Activated CD4-positive, alpha-beta T cell treated with anti-CD3 and anti-CD28 coated beads, Interleukin-2, Interleukin-4, amounts not matched to agents 100 ng/mL and 50 ng/mL, durations not matched to agents 16 hours and 8 hours (primary cell): ENCODE data around the gene PSMB11.
"Not testable (repeated sequence)": the region's sequence is repeated elsewhere in the genome, so short reads cannot be mapped to it uniquely, and the experiment has no call there.

Experiments
- DNase-seq: peaks from one replicate; pipeline ENCODE4 v3.0.0-alpha.2; 2020; ENCODE audit warnings: low spot score

PSMB11 gene, protein sequence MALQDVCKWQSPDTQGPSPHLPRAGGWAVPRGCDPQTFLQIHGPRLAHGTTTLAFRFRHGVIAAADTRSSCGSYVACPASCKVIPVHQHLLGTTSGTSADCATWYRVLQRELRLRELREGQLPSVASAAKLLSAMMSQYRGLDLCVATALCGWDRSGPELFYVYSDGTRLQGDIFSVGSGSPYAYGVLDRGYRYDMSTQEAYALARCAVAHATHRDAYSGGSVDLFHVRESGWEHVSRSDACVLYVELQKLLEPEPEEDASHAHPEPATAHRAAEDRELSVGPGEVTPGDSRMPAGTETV

DNA sequence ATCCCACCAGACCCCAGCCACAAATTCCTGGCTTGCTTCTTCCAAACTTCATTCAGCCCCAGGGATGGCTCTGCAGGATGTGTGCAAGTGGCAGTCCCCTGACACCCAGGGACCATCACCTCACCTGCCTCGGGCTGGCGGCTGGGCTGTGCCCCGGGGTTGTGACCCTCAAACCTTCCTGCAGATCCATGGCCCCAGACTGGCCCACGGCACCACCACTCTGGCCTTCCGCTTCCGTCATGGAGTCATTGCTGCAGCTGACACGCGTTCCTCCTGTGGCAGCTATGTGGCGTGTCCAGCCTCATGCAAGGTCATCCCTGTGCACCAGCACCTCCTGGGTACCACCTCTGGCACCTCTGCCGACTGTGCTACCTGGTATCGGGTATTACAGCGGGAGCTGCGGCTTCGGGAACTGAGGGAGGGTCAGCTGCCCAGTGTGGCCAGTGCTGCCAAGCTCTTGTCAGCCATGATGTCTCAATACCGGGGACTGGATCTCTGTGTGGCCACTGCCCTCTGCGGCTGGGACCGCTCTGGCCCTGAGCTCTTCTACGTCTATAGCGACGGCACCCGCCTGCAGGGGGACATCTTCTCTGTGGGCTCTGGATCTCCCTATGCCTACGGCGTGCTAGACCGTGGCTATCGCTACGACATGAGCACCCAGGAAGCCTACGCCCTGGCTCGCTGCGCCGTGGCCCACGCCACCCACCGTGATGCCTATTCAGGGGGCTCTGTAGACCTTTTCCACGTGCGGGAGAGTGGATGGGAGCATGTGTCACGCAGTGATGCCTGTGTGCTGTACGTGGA is at the start of gene PSMB11:
Gene PSMB11 (plus strand): TSS at position 51 of the 804 bp plus-strand sequence. CDS start 14 bp downstream, at position 65.
- no peak for DNase-seq

DNA sequence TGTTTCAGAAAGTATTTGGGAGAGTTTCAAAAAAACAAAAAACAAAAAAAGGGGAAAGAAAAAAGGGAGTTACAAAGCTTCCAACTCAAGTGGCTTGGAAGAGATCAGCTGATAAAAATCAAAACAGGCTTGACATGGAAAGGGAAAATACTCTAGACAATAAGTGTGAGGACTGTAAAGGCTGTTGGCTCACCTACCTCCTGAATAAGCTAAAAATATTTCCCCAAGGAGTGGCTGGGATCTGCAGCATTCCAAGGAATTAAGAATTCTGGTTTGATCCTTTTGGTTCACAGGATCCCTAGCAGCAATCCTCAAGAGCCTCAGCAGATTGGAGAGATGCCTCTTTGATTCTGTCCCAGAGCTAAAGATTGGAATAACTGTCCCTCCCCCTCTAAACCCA is 48.5 kb upstream of the PSMB11 start:
- DNase-seq = no peak

DNA sequence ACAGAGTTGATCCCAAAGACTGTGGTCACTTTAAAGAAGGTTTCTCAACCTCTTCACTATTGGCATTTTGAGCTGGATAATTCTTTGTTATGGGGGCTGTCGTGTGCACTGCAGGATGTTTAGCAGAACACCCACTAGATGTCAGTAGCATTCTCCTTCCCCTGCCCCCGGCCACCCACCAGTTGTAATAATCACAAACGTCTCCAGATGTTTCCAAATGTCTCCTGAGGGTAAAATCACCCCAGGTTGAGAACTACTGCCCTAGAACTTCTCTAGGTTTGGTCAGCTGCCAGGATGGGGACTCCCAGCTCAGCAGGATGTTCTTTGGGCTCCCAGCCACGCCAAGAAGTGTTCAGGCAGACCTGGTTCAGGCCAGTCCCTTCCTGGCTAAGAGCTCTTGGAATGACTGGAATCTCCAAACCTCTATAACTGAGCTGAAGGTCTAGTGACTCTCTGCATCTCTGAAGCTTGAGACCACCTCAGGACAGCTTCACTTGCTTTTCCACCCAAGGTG is 47.2 kb upstream of the PSMB11 start:
- DNase-seq = peak; percentile 11

DNA sequence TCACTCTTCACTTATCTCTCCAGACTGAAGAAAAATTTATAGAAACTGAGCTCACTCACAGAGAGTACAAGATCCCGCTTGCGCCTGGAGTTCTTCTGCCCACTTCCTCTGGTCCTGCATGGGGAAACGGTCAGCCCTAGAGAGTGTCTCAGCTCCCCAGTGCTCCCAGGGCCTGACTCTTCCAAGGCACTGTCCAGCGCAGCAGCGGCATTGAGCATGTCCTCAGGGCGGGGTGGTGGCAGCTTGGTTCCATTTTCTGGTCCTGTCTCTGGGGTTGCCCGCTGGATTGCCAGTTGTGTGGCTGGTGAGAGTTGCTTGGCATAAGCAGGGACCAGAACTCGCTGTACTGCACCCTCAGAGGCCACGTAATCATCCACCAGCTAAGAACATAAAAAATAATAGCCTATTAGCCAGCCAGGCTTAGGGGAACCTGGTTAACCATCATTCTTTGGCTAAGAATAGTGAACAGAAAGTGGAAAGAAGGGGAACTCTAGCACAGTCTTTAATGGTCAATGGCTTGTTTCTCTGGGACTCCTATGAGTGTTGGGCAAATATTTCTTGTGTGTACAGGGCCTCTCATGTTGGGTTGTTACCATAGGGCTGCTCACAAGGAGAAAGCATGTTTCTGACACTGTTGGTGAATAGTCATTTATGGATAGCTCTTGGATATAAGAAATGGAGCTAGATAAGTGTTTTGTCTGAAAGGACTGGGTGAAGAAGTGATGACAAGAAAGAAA is 46.0 kb upstream of the PSMB11 start:
- no peak for DNase-seq

DNA sequence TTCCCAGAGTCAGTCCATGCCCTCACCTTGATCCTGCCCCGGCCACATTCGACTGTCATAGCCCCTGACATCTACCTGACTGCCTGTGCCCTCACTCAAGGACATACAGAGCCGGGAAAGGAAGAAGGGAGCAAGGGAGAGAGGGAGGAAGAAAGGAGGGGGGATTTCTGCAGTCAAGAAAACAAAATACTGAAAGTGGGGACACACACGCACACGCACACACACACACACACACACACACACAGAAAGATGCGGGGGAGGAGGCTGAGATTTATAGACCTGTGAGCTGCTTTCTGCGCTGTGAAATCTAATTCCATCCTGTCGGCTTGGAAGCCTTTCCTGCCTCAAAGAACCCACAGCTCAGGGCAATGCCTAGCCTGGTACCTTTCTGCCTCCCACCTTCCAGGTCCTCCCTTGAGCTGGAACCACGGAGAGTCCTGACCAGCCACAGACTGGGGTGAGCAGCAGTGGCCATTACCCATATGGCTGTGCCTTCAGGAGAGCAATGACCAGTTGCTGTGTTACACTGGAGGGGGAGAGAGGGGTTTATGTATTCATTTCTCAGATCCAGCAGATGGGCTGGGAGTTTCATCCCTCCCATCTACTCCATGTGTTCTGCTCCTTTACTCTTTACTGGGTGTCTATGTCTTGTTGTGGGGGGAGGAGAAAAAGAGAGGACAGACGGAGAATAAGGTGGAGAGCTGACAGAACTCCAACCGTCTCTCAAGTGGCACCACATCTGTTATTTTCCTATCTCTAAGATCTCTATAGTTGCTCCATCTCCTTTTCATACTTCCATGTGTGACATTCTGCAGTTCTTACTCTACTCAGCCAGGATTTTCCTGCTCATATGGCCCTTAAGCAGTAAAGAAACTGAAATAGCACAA is 45.0 kb upstream of the PSMB11 start:
- DNase-seq = no peak

DNA sequence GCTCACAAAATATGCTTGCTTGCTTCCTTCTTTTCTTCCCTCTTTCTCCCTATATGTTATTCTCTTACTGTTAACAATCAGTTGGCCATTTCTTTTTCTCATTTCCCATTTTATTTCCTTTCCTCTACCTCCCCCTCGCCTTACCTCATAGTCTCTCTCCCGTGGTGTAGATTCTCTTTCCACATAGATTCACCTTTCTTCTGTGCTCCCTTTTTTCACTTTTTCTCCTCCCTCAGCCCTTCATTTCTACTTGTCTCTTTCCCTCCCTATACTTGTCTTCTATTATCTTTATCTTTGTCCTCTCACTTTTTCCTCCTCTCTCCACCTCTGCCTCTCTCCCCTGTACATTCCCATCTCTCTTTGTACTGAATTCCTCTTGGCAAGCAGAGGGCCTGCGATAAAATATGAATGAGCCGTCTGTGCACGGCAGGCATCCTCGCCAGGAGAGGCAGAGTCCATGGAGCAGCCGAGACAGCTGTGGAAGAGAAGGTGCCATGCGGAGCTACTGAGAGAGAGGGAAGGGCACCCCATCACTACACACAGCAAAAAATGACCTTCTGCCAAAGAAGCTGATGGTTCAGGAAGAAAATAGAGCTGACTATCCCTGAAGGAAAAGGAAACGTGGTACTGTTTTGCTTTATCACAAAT is 44.2 kb upstream of the PSMB11 start:
- DNase-seq = no peak

DNA sequence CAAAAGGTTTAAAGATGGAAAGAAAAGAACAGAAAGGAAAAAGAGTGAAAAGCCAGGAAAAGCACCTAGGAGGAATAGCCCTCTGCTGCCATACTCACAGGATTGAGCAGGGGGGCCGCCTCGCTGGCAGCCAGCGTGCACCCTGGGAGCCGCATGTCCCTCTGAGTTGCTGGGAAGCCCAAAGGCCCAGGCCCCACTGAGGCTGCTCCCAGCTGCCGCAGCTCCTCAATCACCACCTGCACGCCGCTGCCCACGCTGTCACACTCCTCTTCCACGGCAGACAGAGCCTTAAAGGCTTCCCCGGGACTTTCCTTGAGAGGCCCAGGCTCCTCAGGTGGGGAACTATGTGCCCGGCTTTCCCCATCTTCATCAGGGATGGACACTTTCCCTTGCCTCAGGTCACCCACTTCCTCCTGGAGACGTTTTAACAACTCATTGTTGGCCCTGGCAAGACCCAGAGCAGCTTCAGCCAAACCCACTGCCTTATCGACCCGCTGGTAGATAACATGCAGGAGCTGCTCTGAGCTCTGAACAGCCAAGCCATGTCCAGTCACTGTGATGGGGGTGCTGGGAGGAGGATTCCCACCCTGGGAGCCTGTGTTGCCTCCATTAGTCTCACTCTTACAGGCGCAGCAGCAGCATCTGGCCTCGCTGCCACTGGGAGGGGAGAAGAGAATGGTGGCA is 43.5 kb upstream of the PSMB11 start:
- DNase-seq = no peak

DNA sequence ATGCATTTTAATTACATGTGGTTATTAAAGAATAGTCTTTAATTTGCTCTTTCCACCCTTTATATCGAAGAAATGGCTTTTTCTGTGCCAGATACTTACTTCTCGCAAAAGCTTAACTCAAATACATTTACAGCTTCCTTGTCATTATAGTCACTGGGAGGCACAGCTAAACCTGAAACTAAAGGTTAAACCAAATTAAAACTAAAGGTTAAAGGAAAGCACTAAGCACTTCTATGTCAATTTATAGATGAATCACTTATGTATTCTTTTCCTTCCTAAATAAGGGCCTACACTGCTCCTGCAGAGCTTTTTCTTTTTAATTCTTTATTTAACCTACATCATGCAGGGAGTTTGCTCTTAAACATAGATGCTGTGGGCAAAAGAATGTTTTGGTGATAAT is 41.2 kb upstream of the PSMB11 start:
- DNase-seq = no peak

DNA sequence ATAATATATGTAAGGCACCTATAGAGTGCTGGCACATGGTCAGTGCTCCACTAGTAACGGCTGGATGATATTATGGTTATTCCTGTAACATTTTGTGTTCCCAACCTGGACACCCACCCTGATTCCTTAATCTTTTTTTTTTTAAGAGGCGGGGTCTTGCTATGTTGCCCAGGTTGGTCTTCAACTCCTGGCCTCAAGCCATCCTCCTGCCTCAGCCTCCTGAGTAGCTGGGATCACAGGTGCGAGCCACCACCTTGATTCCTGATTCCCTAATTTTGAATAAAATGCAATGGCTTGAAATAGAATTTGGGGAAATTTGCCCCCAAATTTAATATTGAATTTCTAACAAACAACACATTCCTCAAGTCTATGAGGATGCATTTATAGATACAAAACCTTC is 39.4 kb upstream of the PSMB11 start:
- DNase-seq = no peak

DNA sequence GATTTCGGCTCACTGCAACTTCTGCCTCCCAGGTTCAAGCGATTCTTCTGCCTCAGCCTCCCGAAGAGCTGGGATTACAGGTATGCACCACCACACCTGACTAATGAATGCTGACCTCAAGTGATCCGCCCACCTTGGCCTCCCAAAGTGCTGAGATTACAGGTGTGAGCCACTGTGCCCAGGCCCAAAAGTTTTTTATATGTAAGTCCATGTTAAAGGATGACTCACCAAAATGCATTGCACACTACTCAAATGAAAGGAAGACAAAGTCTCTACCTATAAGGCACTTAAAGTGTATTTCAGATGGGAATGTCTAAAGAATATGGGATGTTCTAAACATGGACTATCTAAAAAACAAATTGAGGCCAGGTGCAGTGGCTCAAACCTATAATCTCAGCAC is 37.7 kb upstream of the PSMB11 start:
- not testable (repeated sequence) for DNase-seq

DNA sequence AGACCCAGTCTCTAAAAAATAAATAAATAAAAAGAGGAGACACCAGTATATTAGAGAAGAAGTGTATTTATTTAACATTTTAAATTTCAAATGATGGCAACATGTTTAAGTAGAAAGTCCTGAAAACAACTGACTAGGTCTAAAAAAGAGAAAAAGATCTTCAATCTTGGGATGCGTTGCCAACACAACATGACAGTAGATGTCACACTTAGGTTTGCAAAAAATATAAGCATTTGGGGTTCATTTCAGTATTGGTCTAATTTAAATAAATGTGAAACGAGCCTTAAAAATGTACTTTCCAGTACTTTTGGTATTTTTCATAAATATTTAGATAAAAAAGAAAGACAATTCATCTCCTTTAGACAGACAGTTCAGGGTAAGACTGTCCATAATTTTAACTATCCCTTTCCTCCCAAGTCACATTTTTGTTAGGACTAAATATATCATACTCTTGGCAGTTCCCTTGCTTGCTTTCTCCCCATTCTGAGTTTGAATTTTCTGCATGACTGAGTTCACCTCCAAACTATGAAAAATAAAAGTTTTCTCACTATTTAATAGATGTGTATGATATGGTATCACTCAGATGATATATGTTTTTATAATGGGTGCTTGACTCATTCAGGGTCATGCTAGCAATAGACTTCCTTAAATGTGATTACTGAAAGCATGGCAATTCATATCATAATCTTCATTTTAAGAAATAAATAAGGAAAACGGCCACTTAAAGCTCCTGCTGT is 36.4 kb upstream of the PSMB11 start:
- DNase-seq = no peak

DNA sequence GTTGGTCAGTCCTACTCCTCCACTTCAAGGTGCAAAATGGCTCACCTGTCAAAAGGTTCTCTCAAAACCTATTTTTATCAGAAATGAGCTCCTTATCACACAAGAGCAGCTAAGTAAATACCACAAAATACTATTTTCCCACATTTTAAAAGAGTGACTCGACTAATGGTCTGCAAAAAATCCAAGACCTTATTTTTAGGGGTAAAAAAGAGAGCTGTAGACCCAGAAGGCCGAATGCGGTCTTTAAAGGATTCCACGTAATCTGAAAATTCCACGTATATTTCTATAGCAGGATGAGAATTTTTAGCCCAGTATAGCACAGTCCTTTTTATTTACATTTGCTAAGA is 35.9 kb upstream of the PSMB11 start:
- DNase-seq = no peak

DNA sequence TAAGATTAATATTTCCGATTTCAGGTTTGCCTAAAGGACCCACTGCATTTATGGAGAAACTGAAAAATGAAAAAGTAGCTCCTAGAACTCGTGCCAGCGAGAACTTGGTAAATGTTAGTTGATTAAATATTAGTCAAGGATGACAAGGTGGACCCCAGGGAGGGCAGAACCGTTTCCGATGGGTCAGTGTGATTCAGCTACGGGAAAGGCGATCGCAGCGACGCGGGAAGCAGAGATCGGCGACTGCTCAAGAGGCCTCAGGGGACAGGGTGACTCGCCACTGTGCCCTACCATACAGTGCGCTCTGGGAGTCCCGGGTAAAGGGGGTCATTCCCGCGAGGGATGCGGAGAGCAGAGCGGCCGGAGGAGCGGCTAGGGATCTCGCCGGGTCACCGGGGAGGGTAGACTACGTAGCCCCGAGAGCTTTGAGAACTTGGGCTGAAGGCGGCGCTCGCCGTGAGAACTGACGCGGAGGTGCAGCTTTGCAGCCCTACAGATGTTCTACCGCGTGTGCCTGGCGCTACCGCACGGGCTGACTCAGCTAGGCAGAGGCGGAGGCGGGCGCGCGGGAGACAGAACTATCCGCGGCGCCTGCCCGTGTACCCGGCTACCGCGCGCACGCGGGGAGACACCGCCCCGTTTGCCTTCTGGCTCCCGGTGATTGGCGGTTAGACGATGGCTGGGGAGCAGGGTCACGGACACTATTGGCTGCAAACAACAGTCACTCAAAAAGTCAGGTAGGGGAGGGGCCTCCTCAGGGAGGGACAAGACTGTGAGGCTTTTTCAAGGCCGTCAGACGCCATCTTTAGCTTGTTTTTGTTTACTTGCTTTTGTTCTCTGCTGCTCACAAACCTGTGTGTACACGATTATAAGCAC is 35.2 kb upstream of the PSMB11 start:
- DNase-seq = peak; percentile 99

DNA sequence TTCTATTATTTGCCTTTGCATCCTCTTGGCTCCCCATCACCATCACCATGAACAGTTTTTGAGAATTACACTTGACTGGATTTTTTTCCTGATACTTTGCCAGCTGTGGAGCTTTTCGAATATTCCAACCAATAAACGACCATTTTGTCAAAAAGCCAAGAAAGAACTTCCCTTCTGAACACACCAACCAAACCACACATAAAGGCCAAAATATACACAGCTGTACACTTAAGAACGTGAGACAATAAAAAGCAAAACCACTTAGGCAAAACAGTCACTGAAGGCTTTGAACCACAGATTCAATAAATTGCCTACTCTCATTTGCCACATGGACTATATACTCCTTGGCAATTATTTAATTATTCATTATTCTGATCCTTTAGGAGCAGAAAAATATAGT is 33.2 kb upstream of the PSMB11 start:
- DNase-seq = no peak

DNA sequence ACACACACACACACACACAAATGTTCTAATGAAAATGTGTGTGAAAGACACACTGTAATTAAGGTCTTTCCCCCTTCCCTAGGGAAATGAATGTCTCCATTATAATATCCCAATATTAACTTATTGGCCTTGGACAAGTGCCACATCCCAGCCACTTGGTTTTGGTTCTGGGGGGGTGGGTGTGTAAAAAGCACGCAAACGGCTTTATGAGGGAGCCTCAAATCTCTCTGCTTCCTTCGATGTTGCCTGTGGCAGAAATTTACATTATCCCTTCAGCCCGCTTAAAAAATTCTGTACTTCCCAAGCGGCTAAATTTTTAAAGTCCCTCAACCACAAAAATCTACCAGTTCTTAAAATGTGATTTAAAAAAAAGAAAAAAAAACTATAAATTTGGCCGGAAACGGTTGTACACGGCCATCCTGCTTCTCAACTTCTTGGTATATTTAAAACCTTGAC is 32.5 kb upstream of the PSMB11 start:
- no peak for DNase-seq

DNA sequence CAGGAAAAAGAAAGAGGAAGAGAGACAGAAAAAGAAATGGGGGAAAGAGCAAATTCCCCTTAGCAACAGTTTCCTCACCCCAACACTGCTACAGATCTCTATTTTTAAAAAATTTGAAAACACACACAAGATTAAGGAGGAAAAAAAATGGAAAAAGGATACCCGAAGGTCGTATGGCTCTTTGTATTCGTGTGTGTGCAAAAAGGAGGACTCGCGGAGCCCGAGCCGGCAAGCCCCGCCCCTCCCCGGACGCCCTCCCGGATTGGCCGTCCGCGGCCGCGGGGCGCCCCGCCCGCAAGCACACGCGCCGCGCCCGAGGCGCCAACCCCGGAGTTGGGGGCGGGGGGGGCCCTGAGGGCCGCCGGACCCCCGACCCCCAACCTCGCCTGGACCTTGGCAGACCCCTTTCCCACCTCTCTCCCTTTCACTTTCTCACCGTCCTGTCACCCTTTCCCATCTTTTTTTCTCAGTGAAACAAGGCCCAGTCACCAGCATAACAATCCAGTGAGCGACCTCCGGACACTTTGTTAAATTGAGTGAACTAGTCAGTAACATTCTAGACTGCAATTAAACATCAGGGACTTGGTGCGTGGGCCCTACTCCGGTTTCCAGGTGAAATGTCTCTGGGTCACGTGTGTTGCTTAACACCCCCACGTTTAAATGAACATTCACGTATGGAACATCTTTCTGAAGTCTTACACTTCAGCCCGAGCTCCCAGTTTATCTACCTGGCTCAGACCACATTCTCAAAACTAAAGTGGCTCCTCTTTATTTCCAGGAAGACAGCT is 31.9 kb upstream of the PSMB11 start, which contains the start of gene C14orf93:
Gene C14orf93 (minus strand): TSS at position 205 of the 788 bp plus-strand sequence. CDS start 11,120 bp downstream, outside the sequence.
- peak; percentile 83 for DNase-seq

DNA sequence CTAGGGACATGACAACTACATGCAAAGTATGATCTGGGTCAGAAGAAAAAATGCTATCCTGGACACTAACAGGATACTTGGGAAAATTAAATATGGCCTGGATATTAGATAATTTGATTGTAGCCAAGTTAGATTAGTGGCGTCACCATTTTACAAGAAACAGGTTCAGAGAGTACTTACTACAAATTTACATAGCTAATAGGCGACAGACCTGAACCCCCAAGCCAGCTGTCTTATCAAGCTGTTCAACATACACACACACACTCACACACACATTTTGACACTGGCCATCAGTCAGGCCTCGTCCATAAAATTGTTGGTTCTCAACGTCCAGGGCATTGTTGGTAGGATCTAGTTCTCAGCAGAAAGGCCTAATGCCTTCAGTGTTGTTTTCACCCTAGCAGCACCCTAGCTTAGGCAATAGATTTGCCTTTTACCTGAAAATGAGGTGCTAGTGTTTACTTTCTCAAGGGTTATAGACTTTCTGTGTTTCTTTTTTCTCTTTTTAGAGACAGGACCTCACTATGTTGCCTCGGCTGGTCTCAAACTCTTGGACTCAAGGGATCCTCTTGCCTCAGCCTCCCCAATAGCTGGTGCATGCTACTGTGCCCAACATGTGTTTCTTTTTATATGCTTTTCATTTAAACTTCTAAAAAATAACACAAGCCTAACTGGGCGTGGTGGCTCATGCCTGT is 28.8 kb upstream of the PSMB11 start:
- no peak for DNase-seq
